H1 (cell line): ENCODE data around the gene ARID1B. TPM values are rescaled to one million over a fixed set of nuclear protein-coding genes. Genes with fewer than 3 reads are reported as not detected.

Experiments
- SAP30 ChIP-seq: fragments of 300-600 bp; sonication (generic); IDR thresholded peaks from 2 replicates; pipeline ENCODE4 v1.7.1; 2012; ENCODE audit warnings: low read length, moderate library complexity, mild to moderate bottlenecking, inconsistent platforms; ENCODE audit not compliant: insufficient read depth, insufficient replicate concordance
- TAF1 ChIP-seq: IDR thresholded peaks from 2 replicates; pipeline ENCODE4 v1.6.1; 2011; ENCODE audit warnings: mild to moderate bottlenecking, low read depth, low read length
- YY1 ChIP-seq: IDR thresholded peaks from 2 replicates; pipeline ENCODE4 v1.6.1; 2011; ENCODE audit warnings: low read depth, mild to moderate bottlenecking, low read length
- polyA plus RNA-seq, 7 experiments: library from polyadenylated mRNA; depleted of rRNA in 3 of 7; stranded (reverse) in 5 of 7; unstranded in 2 of 7; fragments of >200 nt in 5 of 7; fragments of 200-250 nt in 2 of 7; gene quantifications; 1 replicate in 5 of 7; 2 replicates in 1 of 7; 4 replicates in 1 of 7; pipeline versions ENCODE4 v1.2.1 to v1.2.3, GENCODE V29; 2011 to 2013; ENCODE audit warnings: missing spikeins in 2 of 7, mixed read lengths in 2 of 7
- total RNA-seq: library from RNA; stranded (reverse); fragmentation: NEBNext Ultra II Directional; extraction: Animal tissue kit (Norgen Biotek cat#: 25700); gene quantifications from 2 replicates; pipeline ENCODE4 v1.2.1, GENCODE V29; 2021
- TF ChIP-seq, protein P1 (sequence below), 3 experiments: IDR thresholded peaks; 1 replicate in 2 of 3; 2 replicates in 1 of 3; pipeline versions ENCODE4 v1.5.1 to v1.6.1; 2011; ENCODE audit warnings: low read length in 3 of 3, mild to moderate bottlenecking in 3 of 3, inconsistent platforms in 2 of 3, low read depth in 1 of 3, moderate library complexity in 1 of 3; ENCODE audit not compliant: insufficient read depth in 1 of 3; ENCODE audit errors: control extremely low read depth in 1 of 3

ARID1B gene
- total and polyA plus RNA-seq, 2 of the 8 experiments (the other 6 are each of a cell fraction or from before 2014, with no cell fraction given): 24.3 to 70.3 TPM

GRCh38 chr6:157034436-157035230 lies 257.5 kb downstream of the ARID1B start (continued):
- TF ChIP-seq YY1 (no peak), TAF1 (no peak), SAP30 (no peak)
- TF ChIP-seq, protein P1, sequence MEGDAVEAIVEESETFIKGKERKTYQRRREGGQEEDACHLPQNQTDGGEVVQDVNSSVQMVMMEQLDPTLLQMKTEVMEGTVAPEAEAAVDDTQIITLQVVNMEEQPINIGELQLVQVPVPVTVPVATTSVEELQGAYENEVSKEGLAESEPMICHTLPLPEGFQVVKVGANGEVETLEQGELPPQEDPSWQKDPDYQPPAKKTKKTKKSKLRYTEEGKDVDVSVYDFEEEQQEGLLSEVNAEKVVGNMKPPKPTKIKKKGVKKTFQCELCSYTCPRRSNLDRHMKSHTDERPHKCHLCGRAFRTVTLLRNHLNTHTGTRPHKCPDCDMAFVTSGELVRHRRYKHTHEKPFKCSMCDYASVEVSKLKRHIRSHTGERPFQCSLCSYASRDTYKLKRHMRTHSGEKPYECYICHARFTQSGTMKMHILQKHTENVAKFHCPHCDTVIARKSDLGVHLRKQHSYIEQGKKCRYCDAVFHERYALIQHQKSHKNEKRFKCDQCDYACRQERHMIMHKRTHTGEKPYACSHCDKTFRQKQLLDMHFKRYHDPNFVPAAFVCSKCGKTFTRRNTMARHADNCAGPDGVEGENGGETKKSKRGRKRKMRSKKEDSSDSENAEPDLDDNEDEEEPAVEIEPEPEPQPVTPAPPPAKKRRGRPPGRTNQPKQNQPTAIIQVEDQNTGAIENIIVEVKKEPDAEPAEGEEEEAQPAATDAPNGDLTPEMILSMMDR (IDR thresholded peaks at IDR 0.05; ENCODE audit: control extremely low read depth in 1 of 3, insufficient read depth in 1 of 3, low read depth in 1 of 3, low read length in 3 of 3): peak in 2 of 3 experiments; percentile 44 to 56; a peak in 2 of 4 replicates
